ENCODE measurements around the gene GRM1.

Gene GRM1

DNA sequence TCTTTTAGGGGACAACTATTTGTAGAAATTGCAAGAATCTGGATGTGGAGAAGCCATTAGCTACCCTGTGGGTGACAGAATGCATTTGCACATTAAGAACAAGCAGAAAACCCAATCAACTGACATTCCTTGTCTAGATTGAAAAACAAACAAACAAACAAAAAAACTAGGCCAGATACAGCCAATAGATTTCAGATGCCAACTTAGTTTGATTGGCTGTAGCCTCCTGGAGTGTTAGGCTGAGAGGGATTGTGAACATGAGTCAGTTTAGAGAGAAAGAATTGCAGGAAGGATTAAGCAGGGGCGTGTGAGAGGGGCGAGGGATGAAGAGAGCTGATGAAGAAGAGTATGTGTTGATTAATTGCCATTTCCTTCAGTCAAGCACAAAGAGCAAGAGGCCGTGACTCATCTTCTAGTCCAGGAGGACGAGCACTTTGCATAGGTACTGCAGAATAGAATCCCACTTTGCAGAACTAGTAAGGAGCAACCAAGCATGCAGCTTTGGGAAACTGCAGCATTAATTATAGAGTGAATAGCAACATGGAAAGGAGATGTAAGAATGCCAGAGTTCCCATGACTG lies 326.7 kb downstream of the GRM1 start:
- Histone ChIP-seq H3K27ac (ENCODE audit: low read depth, low read length) (no peak overlapping the region), H3K4me2 (ENCODE audit: low read length) (no peak overlapping the region), H3K9me2 (replicated peaks; ENCODE audit: control insufficient read depth, low read length) (no peaks in the 10 kb centered on the region), H3K27me3 (ENCODE audit: control insufficient read depth, low read length) (no peaks in the 10 kb centered on the region), H3K79me2 (ENCODE audit: control insufficient read depth, low read length) (no peaks in the 10 kb centered on the region), H3K4me1 (ENCODE audit: control insufficient read depth, low read length) (no peaks in the 10 kb centered on the region), H3K4me3 (ENCODE audit: low read length) (no peak overlapping the region), H3F3A (ENCODE audit: control insufficient read depth, insufficient read depth) (no peaks in the 10 kb centered on the region), H3K36me3 (ENCODE audit: control insufficient read depth, low read length) (no peaks in the 10 kb centered on the region), H3K9me3 (ENCODE audit: control insufficient read depth, insufficient read depth, low read length) (no peaks in the 10 kb centered on the region), H4K20me1 (ENCODE audit: control insufficient read depth, insufficient read depth, low read depth, low read length) (no peaks in the 10 kb centered on the region)
- TF ChIP-seq, protein P1, sequence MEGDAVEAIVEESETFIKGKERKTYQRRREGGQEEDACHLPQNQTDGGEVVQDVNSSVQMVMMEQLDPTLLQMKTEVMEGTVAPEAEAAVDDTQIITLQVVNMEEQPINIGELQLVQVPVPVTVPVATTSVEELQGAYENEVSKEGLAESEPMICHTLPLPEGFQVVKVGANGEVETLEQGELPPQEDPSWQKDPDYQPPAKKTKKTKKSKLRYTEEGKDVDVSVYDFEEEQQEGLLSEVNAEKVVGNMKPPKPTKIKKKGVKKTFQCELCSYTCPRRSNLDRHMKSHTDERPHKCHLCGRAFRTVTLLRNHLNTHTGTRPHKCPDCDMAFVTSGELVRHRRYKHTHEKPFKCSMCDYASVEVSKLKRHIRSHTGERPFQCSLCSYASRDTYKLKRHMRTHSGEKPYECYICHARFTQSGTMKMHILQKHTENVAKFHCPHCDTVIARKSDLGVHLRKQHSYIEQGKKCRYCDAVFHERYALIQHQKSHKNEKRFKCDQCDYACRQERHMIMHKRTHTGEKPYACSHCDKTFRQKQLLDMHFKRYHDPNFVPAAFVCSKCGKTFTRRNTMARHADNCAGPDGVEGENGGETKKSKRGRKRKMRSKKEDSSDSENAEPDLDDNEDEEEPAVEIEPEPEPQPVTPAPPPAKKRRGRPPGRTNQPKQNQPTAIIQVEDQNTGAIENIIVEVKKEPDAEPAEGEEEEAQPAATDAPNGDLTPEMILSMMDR (IDR thresholded peaks at IDR 0.05; ENCODE audit: low read depth, low read length, poor library complexity, severe bottlenecking): no peak
- no peak for TF ChIP-seq EZH2phosphoT487 (IDR thresholded peaks at IDR 0.05; ENCODE audit: borderline replicate concordance, low read length)

DNA sequence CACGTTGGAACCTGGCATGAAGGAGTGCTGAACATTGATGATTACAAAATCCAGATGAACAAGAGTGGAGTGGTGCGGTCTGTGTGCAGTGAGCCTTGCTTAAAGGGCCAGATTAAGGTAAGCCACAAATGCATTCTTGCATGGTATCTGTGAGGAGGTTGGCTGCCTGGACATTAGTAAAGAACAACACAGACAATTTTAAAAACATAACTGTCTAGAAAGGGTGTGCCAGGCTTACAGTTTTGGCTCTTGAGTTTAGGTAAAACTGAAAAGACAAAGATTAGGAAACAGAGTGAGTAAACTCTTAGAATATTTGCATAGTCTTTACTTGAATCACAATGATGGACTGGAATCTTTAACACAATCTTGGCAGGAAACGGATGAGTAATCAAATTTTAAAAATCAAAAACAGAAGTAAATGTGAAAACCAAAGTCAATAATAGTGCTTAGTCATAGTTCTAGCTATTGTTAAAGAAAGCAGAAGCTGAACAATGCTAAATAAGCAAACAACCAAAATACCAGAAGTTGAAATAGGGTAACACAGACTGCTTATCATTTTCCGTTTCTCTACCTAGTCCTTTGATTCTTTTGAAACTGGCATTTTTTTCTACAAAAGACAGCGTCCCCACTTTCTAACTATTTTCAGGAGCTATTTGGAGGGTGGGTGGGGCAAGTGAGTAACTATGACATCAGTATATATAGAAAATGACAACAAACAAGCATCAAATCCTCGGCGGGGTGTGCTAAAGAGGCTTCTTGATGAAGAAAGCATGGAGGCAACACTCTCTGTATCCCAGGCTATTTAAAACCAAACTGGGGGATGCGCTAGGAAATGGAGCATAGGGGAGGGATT lies 328.9 kb downstream of the GRM1 start:
- H3K27ac ChIP-seq (ENCODE audit: low read depth, low read length): no peak overlapping the region
- no peak overlapping the region for H3K4me3 ChIP-seq (ENCODE audit: low read length)
- no peaks in the 10 kb centered on the region for H3K27me3 ChIP-seq (ENCODE audit: control insufficient read depth, low read length)
- H3K9me3 ChIP-seq (ENCODE audit: control insufficient read depth, insufficient read depth, low read length): no peaks in the 10 kb centered on the region
- no peaks in the 10 kb centered on the region for H3K9me2 ChIP-seq (replicated peaks; ENCODE audit: control insufficient read depth, low read length)
- H3K4me2 ChIP-seq (ENCODE audit: low read length): no peak overlapping the region
- TF ChIP-seq, protein P1 (IDR thresholded peaks at IDR 0.05; ENCODE audit: low read depth, low read length, poor library complexity, severe bottlenecking): no peak
- TF ChIP-seq EZH2phosphoT487 (IDR thresholded peaks at IDR 0.05; ENCODE audit: borderline replicate concordance, low read length): no peak
- H4K20me1 ChIP-seq (ENCODE audit: control insufficient read depth, insufficient read depth, low read depth, low read length): no peaks in the 10 kb centered on the region
- H3F3A ChIP-seq (ENCODE audit: control insufficient read depth, insufficient read depth): no peaks in the 10 kb centered on the region
- no peaks in the 10 kb centered on the region for H3K4me1 ChIP-seq (ENCODE audit: control insufficient read depth, low read length)
- no peaks in the 10 kb centered on the region for H3K79me2 ChIP-seq (ENCODE audit: control insufficient read depth, low read length)
- H3K36me3 ChIP-seq (ENCODE audit: control insufficient read depth, low read length): no peaks in the 10 kb centered on the region

DNA sequence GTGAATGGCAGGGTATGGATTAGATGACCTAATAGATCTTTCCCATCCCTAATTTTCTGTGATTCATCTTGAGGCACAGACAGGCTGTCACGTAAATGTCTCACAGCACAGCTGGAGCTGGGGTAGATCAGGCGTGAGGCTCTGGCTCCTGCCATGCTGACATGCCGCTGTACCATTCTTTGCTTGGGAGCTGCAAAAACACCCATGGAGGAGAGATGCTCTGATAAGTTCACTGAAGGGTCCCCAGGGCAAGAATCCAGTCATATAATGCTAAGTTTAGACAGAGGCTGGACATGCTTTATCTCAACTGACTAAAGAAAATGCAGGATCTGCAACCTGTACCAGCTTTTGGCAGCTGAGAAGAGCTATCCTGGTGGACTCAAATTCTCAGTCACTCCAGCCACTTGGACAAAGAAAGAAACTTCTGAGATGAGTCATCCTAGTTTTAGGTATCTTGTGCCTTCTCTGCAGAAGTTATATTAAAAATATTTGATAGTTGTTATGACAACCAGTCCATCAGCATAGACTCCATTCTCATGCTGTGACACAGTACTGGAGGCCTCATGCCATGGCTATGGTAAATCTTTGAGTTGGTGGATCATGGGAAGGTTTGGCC lies 329.7 kb downstream of the GRM1 start:
- H3K9me3 ChIP-seq (ENCODE audit: control insufficient read depth, insufficient read depth, low read length): no peaks in the 10 kb centered on the region
- no peaks in the 10 kb centered on the region for H4K20me1 ChIP-seq (ENCODE audit: control insufficient read depth, insufficient read depth, low read depth, low read length)
- H3F3A ChIP-seq (ENCODE audit: control insufficient read depth, insufficient read depth): no peaks in the 10 kb centered on the region
- TF ChIP-seq EZH2phosphoT487 (IDR thresholded peaks at IDR 0.05; ENCODE audit: borderline replicate concordance, low read length): no peak
- TF ChIP-seq, protein P1 (IDR thresholded peaks at IDR 0.05; ENCODE audit: low read depth, low read length, poor library complexity, severe bottlenecking): no peak
- no peak overlapping the region for H3K4me2 ChIP-seq (ENCODE audit: low read length)
- no peak overlapping the region for H3K4me3 ChIP-seq (ENCODE audit: low read length)
- H3K27ac ChIP-seq (ENCODE audit: low read depth, low read length): no peak overlapping the region
- H3K36me3 ChIP-seq (ENCODE audit: control insufficient read depth, low read length): no peaks in the 10 kb centered on the region
- no peaks in the 10 kb centered on the region for H3K27me3 ChIP-seq (ENCODE audit: control insufficient read depth, low read length)
- H3K79me2 ChIP-seq (ENCODE audit: control insufficient read depth, low read length): no peaks in the 10 kb centered on the region
- no peaks in the 10 kb centered on the region for H3K9me2 ChIP-seq (replicated peaks; ENCODE audit: control insufficient read depth, low read length)
- H3K4me1 ChIP-seq (ENCODE audit: control insufficient read depth, low read length): no peaks in the 10 kb centered on the region

Measured in DOHH2 (cell line).